ENCODE measurements around the gene DPEP1.

GRCh38 chr16:89596957-89597649, 16.3 kb upstream of the DPEP1 start:
- TF ChIP-seq CTCF (IDR thresholded peaks at IDR 0.05) (no peak), EZH2 (IDR thresholded peaks at IDR 0.05; ENCODE audit: borderline replicate concordance, insufficient read depth, low read depth, low read length, poor library complexity, severe bottlenecking) (no peak)
